NCI-H2107 treated with DMSO at 0.1 percent for 48 hours (cell line): ENCODE measurements around the gene LSM4.

Experiments used
- DNase-seq: peaks from one replicate; lab custom pipeline; 2025; ENCODE audit not compliant: unreplicated experiment; lab: John Stamatoyannopoulos, UW

The LSM4 gene

GRCh38 chr19:18279266-18279515 is 43.7 kb downstream of the LSM4 start:
- DNase-seq: no peak

GRCh38 chr19:18278521-18279265 is 44.2 kb downstream of the LSM4 start:
- no peak for DNase-seq

- no peak for DNase-seq
These were observed 48.0 kb downstream of the LSM4 start for GRCh38 chr19:18274781-18275356.

GRCh38 chr19:18274219-18274780 is 48.6 kb downstream of the LSM4 start, which contains the start of gene IQCN:
IQCN (minus strand) TSS chr19:18274452; CDS start chr19:18269478, 4,974 bp downstream.
- no peak for DNase-seq

GRCh38 chr19:18273561-18274218 is 49.2 kb downstream of the LSM4 start:
- no peak for DNase-seq

- DNase-seq: no peak
These were observed 51.4 kb downstream of the LSM4 start for GRCh38 chr19:18271433-18271841.

- DNase-seq: no peak
These were observed 52.5 kb downstream of the LSM4 start for GRCh38 chr19:18270326-18270725.

GRCh38 chr19:18269070-18269723 is 53.7 kb downstream of the LSM4 start:
- no peak for DNase-seq

- no peak for DNase-seq
These were observed 55.8 kb downstream of the LSM4 start for GRCh38 chr19:18266771-18267686.

GRCh38 chr19:18265582-18265981 is 57.3 kb downstream of the LSM4 start:
- DNase-seq: no peak

GRCh38 chr19:18264971-18265540 is 57.8 kb downstream of the LSM4 start:
- DNase-seq: no peak

GRCh38 chr19:18264137-18264854 is 58.6 kb downstream of the LSM4 start:
- DNase-seq: no peak

GRCh38 chr19:18263324-18264136 is 59.3 kb downstream of the LSM4 start:
- DNase-seq: no peak

GRCh38 chr19:18262917-18263316 is 60.0 kb downstream of the LSM4 start:
- DNase-seq: no peak

GRCh38 chr19:18262144-18262543 is 60.7 kb downstream of the LSM4 start:
- DNase-seq: no peak

GRCh38 chr19:18261474-18261873 is 61.4 kb downstream of the LSM4 start:
- no peak for DNase-seq

- no peak for DNase-seq
These were observed 63.0 kb downstream of the LSM4 start for GRCh38 chr19:18259893-18260292.

- DNase-seq: no peak
These were observed 65.1 kb downstream of the LSM4 start for GRCh38 chr19:18257503-18258470.
